PFSK-1 (cell line): ENCODE data around the gene ATG14.

Experiments
- FOXP2 ChIP-seq: optimal IDR thresholded peaks from 2 replicates; pipeline ENCODE3; 2011; ENCODE audit warnings: borderline replicate concordance, control low read depth, inconsistent platforms; ENCODE audit not compliant: insufficient read depth; ENCODE audit errors: extremely low read length, extremely low read depth
- POLR2AphosphoS5 ChIP-seq: IDR thresholded peaks from 2 replicates; pipeline ENCODE4 v1.6.1; 2012; ENCODE audit warnings: low read depth, mild to moderate bottlenecking, control low read depth, low read length, moderate library complexity
- REST ChIP-seq, 2 experiments: IDR thresholded peaks; 2 replicates each; pipeline versions ENCODE4 v1.6.1 to v1.8.0; 2011 to 2012; ENCODE audit warnings: low read depth in 2 of 2, low read length in 2 of 2, control low read depth in 1 of 2, inconsistent platforms in 1 of 2, mild to moderate bottlenecking in 1 of 2, moderate library complexity in 1 of 2; ENCODE audit not compliant: insufficient read depth in 1 of 2
- SIN3A ChIP-seq: IDR thresholded peaks from 2 replicates; pipeline ENCODE4 v1.6.1; 2012; ENCODE audit warnings: mild to moderate bottlenecking, low read length, moderate library complexity, borderline replicate concordance; ENCODE audit not compliant: insufficient read depth
- TAF1 ChIP-seq: IDR thresholded peaks from 2 replicates; pipeline ENCODE4 v1.6.1; 2012; ENCODE audit warnings: low read length, control low read depth, borderline replicate concordance; ENCODE audit not compliant: insufficient read depth

The ATG14 gene

GRCh38 chr14:55433880-55434804, 22.5 kb upstream of the ATG14 start:
- no peak for TF ChIP-seq POLR2AphosphoS5
- TF ChIP-seq REST (IDR thresholded peaks at IDR 0.05; ENCODE audit: insufficient read depth in 1 of 2, low read depth in 2 of 2, low read length in 2 of 2), result no peak
- TF ChIP-seq SIN3A, result no peak
- no peak for TF ChIP-seq FOXP2
- no peak for TF ChIP-seq TAF1

- TF ChIP-seq REST (IDR thresholded peaks at IDR 0.05; ENCODE audit: insufficient read depth in 1 of 2, low read depth in 2 of 2, low read length in 2 of 2) (no peak), TAF1 (no peak), POLR2AphosphoS5 (no peak), FOXP2 (no peak), SIN3A (no peak)
Measured at GRCh38 chr14:55432628-55433027, 21.0 kb upstream of the ATG14 start.

- TF ChIP-seq FOXP2, result no peak
- TF ChIP-seq SIN3A, result no peak
- no peak for TF ChIP-seq POLR2AphosphoS5
- TF ChIP-seq REST (IDR thresholded peaks at IDR 0.05; ENCODE audit: insufficient read depth in 1 of 2, low read depth in 2 of 2, low read length in 2 of 2), result no peak
- TF ChIP-seq TAF1, result no peak
Measured at GRCh38 chr14:55430024-55430690, 18.5 kb upstream of the ATG14 start.

DNA sequence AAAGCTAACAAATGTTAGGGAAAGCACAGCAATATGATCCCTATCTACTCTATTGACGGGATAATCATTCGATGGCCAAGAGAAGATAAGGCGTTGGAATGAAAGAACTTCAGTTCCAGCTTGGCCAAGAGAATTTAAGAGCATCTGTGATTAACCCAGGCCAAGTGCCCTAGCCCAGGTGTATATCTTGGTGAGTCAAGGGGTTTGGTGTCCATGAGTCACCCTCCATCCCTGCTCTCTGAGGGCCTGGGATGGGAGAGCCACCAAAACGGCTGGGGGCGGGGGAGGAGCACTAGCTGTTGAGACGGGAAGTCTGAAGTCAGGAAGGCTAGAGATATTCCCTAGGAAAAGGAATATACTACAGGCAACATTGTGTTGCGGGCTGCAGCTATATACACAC, 15.8 kb upstream of the ATG14 start:
- TF ChIP-seq POLR2AphosphoS5 (no peak), REST (IDR thresholded peaks at IDR 0.05; ENCODE audit: insufficient read depth in 1 of 2, low read depth in 2 of 2, low read length in 2 of 2) (no peak), FOXP2 (no peak), TAF1 (no peak), SIN3A (no peak)
